Activated CD4-positive, alpha-beta T cell treated with anti-CD3 and anti-CD28 coated beads, Interleukin-2, amount 10 ng/mL, durations not matched to agents 7 days and 5 days (primary cell): Measurements from ENCODE around the gene CEMP1. TPM values are rescaled to one million over a fixed set of nuclear protein-coding genes. Genes with fewer than 3 reads are reported as not detected.
"Not testable (repeated sequence)": the region's sequence is repeated elsewhere in the genome, so short reads cannot be mapped to it uniquely, and the experiment has no call there.

ENCODE experiments used
- CTCF ChIA-PET: fragments of 350-600 bp; sonication (Branson Sonifier 250); formaldehyde crosslinking; loops from one replicate; lab custom pipeline; 2021; ENCODE audit warnings: antibody characterized with exemption; lab: Charles Lee
- POLR2A ChIA-PET: fragments of 350-600 bp; sonication (Branson Sonifier 250); formaldehyde crosslinking; loops from one replicate; lab custom pipeline; 2021; ENCODE audit warnings: antibody characterized with exemption; lab: Charles Lee
- DNase-seq: peaks from one replicate; pipeline ENCODE4 v3.0.0-alpha.2; 2020
- H3K27ac Mint-ChIP-seq: one replicate; pipeline ENCODE4 v1.8.0; 2021; ENCODE audit warnings: mild to moderate bottlenecking, moderate library complexity, mixed read lengths
- H3K27me3 Mint-ChIP-seq: one replicate; pipeline ENCODE4 v1.8.0; 2021; ENCODE audit warnings: mixed read lengths
- H3K36me3 Mint-ChIP-seq: one replicate; pipeline ENCODE4 v1.8.0; 2021; ENCODE audit warnings: low read depth, mixed read lengths
- H3K4me1 Mint-ChIP-seq: one replicate; pipeline ENCODE4 v1.8.0; 2021; ENCODE audit warnings: mixed read lengths
- H3K4me3 Mint-ChIP-seq: one replicate; pipeline ENCODE4 v1.8.0; 2021; ENCODE audit warnings: mild to moderate bottlenecking, moderate library complexity, mixed read lengths
- H3K9me3 Mint-ChIP-seq: one replicate; pipeline ENCODE4 v1.8.0; 2021; ENCODE audit warnings: mixed read lengths
- total RNA-seq, 2 experiments: library from RNA; stranded (reverse); gene quantifications; one replicate each; pipeline ENCODE4 v1.2.3, GENCODE V29; 2021

The CEMP1 gene
- total RNA-seq, 2 experiments from 2014 or later, result 0.17 TPM; not detected in 1

- not testable (repeated sequence) for H3K27me3 Mint-ChIP-seq, H3K36me3 Mint-ChIP-seq, DNase-seq, H3K9me3 Mint-ChIP-seq
- peak overlapping the region; percentile 90 for H3K4me3 Mint-ChIP-seq
- peak overlapping the region; percentile 99 for H3K27ac Mint-ChIP-seq
- POLR2A ChIA-PET, result interaction anchor here (0.6 to 1.5 kb wide), 2 partner anchors 13 to 178 kb away, joined by 3 to 7 read pairs; partner anchors contain the start of gene AMDHD2
- peaks cover 31% of the 10 kb centered on the region for H3K4me1 Mint-ChIP-seq
- CTCF ChIA-PET, result interaction anchor here (1.1 to 1.4 kb wide), 2 partner anchors 13 to 60 kb away, joined by 4 to 7 read pairs; partner anchors contain the start of gene AMDHD2
Observed at GRCh38 chr16:2533142-2533755, 2.0 kb upstream of the CEMP1 start.

DNA sequence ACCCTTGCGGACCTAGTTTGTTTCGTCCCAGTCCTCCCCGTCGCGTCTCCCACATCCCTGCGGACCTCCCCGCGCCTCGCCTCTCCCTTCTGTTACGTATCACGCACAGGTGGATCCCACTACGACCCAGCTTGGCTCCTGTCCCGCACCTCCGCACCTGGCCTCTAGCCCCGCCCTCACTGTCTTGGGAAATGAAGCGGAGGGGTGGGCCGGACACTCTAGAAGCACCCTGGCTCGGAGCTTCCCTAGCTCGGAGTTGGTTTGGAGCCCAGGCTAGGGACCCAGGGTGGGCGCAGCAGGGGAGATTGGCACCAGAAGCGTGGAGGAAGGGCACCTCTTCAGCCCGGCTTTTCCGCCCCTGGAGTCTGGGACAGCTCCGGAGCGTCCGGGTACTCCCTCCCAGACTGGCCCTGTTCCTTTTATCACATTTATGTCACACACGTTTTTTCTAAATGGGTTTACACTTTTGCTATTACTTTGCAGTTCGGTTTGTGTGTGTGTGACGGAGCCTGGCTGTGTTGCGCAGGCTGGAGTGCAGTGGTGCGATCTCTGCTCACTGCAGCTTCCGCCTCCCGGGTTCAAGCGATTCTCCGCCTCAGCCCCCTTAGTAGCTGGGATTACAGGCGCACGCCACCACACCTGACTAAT, 1.4 kb upstream of the CEMP1 start:
- peaks cover 31% of the 10 kb centered on the region for H3K4me1 Mint-ChIP-seq
- POLR2A ChIA-PET, result interaction anchor here (0.6 to 1.5 kb wide), 2 partner anchors 12 to 177 kb away, joined by 3 to 7 read pairs; partner anchors contain the start of gene AMDHD2
- no peaks in the 10 kb centered on the region for H3K9me3 Mint-ChIP-seq
- peak; percentile 61 for DNase-seq
- no peaks in the 10 kb centered on the region for H3K36me3 Mint-ChIP-seq
- peak overlapping the region; percentile 90 for H3K4me3 Mint-ChIP-seq
- CTCF ChIA-PET, result interaction anchor here (1.1 to 1.4 kb wide), 2 partner anchors 12 to 60 kb away, joined by 4 to 7 read pairs; partner anchors contain the start of gene AMDHD2
- H3K27me3 Mint-ChIP-seq, result no peaks in the 10 kb centered on the region
- peak overlapping the region; percentile 99 for H3K27ac Mint-ChIP-seq

DNA sequence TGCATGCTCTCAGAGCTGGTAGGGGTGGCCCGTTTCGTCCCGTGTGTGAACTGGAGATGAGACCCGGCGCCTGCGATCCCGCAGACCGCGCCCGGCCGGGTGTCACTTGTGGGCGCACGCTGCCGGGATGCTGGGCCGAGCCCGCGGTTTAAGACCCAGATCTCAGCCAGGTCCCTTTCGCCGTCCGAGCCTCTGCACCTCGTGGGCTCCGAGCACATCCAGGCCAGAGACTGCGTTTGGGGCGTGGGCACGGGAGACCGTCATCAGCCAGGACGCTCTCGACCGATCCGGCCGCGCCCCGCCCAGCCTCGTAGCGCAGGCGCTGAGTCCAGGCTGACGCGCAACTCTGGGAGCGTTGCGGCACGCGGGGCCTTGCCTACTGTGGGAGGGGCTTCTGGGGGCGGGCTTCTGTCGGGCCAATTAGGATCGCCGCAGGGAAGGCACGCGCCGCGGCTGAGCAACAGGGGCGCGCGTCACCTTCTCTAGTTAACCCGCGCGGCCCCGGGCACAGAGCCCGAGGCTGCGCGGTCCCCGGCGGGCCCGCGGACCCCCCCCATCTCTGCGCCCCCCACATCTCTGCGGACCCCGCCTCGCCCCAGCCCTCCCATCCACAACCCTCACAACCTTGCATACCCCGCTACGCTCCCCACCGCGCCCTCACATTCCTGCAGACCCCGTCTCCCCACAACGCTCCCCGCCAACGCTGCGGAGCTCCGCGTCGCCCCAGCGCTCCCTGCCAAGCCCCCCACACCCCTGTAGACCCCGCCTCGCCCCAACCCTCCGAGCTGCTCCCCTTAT, 687 bp upstream of the CEMP1 start:
- Mint-ChIP-seq H3K27me3 (no peaks in the 10 kb centered on the region), H3K36me3 (no peaks in the 10 kb centered on the region), H3K27ac (peak overlapping the region; percentile 99), H3K4me1 (peaks cover 27% of the 10 kb centered on the region), H3K9me3 (no peaks in the 10 kb centered on the region), H3K4me3 (peak overlapping the region; percentile 90)
- ChIA-PET CTCF (interaction anchor here (1.4 kb wide), 1 partner anchor 12 kb away, joined by 7 read pairs; the partner anchor contains the start of gene AMDHD2), POLR2A (interaction anchor here (1.5 kb wide), 1 partner anchor 11 kb away, joined by 7 read pairs; the partner anchor contains the start of gene AMDHD2)
- DNase-seq, result peak; percentile 98

DNA sequence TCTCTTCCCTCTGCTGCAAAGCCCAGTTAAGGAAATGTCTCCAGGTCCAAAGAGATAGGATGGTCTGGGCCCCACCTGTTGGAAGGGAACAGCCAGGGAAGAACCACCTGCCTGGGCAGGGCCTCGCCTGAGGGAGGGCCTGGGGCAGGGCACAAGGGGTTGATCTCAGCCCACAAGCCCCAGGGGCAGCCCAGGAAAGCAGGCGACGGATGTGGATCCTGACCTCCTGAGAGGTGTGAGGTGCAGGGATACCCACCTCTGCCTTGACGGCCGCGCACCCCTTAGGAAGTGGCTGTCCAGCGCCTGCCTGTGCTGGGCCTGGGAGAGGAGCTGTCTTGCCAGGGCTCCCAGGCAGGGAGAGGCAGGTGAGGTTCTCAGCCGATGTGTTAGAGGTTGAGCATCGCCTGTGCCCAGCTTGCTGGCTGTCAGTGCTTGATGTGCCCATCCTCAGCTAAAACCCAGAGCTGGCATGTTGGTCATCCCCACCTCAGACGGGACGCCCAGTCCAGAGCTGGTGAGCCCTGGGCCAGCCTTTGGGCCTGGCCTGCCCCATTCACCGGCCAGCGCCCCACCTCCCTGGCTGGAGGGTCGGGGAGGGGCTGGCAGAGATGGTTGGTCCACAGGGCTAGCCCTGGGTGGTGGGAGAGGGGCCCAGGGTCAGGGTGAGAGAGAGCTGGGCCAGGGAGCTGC, 434 bp downstream of the CEMP1 start:
- ChIA-PET POLR2A (interaction anchor here (0.9 kb wide), 1 partner anchor 10 kb away, joined by 4 read pairs; the partner anchor contains the start of gene AMDHD2), CTCF (interaction anchor here (0.8 kb wide), 1 partner anchor 12 kb away, joined by 3 read pairs; no protein-coding TSS in a partner anchor)
- Mint-ChIP-seq H3K36me3 (no peaks in the 10 kb centered on the region), H3K9me3 (no peaks in the 10 kb centered on the region), H3K27me3 (no peaks in the 10 kb centered on the region), H3K4me3 (peak overlapping the region; percentile 90), H3K27ac (peak overlapping the region; percentile 99), H3K4me1 (peaks cover 23% of the 10 kb centered on the region)
- no peak for DNase-seq

DNA sequence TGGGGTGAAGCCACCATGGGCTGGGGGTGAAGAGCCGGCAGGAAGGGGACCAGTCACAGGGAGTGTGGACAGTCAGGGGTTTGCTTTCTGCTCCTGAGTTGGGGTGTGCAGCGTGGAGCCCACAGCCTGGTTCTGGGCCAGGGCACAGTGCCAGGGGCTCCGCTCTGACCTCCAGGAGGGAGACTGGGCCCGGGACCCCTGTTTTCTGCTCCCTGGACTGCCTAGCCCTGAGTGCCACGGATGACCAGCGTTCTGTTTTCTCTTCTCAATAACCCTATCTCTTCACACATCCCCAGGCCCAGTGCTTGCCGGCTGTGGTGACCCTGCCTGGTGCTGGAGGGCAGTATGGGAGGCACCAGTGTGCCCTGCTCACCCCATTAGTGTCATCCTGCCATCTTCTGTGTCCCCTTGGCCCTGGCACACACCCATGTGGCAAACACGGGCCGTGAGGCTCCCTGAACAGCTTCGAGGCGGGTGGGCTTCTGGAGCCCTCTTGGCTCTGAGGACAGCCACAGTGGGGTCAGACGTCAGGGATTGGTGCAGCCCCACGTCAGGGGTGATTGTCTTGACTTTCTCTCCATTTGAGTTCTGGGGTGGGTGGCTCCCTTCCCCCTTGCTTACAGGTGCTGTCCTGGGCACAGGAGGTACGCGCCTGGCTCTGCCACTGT, 1.1 kb downstream of the CEMP1 start:
- POLR2A ChIA-PET, result interaction anchor here (0.9 kb wide), 1 partner anchor 10 kb away, joined by 4 read pairs; the partner anchor contains the start of gene AMDHD2
- peak overlapping the region; percentile 70 for H3K27ac Mint-ChIP-seq
- H3K27me3 Mint-ChIP-seq, result no peaks in the 10 kb centered on the region
- H3K36me3 Mint-ChIP-seq, result no peaks in the 10 kb centered on the region
- CTCF ChIA-PET, result interaction anchor here (1.7 kb wide), 1 partner anchor 10 kb away, joined by 3 read pairs; the partner anchor contains the start of gene AMDHD2
- H3K4me1 Mint-ChIP-seq, result peaks cover 23% of the 10 kb centered on the region
- no peak for DNase-seq
- H3K9me3 Mint-ChIP-seq, result no peaks in the 10 kb centered on the region
- H3K4me3 Mint-ChIP-seq, result no peak overlapping the region

DNA sequence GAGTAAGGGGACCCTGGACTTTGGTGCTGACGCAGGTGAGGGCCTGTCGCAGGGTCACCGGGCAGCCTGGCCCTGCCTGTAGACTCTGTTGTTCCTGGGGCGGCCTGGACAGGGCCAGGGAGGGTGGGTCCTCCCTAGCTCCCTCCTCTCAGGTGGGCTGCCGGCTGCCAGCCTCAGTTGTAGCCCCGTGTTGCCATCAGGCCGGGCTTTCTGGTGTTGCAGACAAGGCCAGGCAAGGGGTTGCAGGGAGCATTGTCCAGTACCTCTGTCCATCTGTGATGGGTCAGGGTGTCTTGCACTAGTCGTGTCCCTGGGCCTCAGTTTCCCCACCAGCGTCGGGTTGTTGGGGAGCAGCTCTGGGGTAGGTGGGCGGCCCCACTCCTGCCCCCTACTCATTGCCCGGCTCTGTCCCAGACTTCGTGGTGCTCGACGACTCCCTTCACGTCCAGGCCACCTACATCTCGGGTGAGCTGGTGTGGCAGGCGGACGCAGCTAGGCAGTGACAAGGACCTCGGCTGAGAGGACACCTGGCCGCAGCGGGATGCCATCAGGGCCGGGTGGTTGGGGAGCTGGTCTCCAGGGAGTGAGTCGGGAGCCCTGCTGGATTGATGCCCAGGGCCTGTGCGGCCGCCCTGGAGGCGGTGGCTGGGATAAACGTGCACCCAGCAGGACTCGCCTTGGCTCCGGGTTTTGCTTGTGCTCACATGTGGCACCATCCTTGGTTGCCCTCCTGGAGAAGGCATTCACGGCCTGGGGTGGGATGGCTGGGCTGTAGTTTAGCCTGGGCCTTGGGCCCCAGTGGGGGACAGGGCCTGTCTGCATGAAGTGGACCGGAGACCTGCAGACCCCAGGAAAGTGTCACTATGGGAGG, 1.9 kb downstream of the CEMP1 start:
- no peak overlapping the region for H3K27ac Mint-ChIP-seq
- H3K36me3 Mint-ChIP-seq, result peaks cover 6% of the 10 kb centered on the region
- H3K4me1 Mint-ChIP-seq, result peaks cover 24% of the 10 kb centered on the region
- no peaks in the 10 kb centered on the region for H3K27me3 Mint-ChIP-seq
- no peak overlapping the region for H3K4me3 Mint-ChIP-seq
- no peaks in the 10 kb centered on the region for H3K9me3 Mint-ChIP-seq
- DNase-seq, result no peak
- ChIA-PET POLR2A (no interaction called here), CTCF (interaction anchor here (1.6 to 1.7 kb wide), 2 partner anchors 9 to 13 kb away, joined by 3 to 4 read pairs; partner anchors contain the start of gene AMDHD2)

DNA sequence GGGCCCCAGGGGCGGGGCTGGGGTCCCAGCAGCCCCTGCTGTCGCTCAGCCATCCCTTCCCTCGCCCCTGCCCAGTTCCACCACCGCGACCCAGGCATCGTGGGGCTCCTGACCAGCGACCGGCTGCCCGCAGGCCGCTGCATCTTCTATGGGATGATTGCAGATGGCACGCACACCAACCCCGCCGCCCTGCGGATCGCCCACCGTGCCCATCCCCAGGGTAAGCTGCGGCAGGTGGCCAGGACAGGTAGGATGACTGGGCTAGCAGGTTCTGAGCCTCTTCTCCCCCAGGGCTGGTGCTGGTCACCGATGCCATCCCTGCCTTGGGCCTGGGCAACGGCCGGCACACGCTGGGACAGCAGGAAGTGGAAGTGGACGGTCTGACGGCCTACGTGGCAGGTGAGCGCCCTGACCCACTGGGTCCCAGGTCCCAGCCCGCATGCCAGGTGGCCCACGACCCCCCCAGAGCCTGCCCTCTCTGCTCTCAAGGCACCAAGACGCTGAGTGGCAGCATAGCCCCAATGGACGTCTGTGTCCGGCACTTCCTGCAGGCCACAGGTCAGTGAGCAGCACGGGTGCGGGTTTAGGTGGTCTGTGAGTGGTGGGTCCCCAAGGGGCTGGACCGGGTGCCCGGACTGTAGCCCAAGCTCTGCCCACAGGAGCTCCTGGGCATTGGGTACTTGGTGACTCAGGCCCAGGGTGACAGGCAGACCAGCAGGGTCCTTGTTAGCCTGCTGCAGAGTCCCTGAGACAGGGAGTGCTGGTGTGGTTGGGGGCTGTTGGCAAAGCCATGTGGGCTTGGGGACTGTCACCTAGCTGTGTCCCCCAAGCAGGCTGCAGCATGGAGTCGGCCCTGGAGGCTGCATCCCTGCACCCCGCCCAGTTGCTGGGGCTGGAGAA, 2.8 kb downstream of the CEMP1 start:
- peaks cover 12% of the 10 kb centered on the region for H3K36me3 Mint-ChIP-seq
- DNase-seq, result no peak
- H3K27me3 Mint-ChIP-seq, result no peaks in the 10 kb centered on the region
- H3K4me1 Mint-ChIP-seq, result peaks cover 20% of the 10 kb centered on the region
- no peaks in the 10 kb centered on the region for H3K9me3 Mint-ChIP-seq
- H3K27ac Mint-ChIP-seq, result no peak overlapping the region
- CTCF ChIA-PET, result interaction anchor here (1.6 to 1.7 kb wide), 2 partner anchors 8 to 13 kb away, joined by 3 to 4 read pairs; partner anchors contain the start of gene AMDHD2
- POLR2A ChIA-PET, result no interaction called here
- no peak overlapping the region for H3K4me3 Mint-ChIP-seq

GRCh38 chr16:2527784-2528100, 3.5 kb downstream of the CEMP1 start:
- CTCF ChIA-PET, result no interaction called here
- H3K27ac Mint-ChIP-seq, result no peak overlapping the region
- peaks cover 15% of the 10 kb centered on the region for H3K36me3 Mint-ChIP-seq
- DNase-seq, result no peak
- H3K4me1 Mint-ChIP-seq, result peaks cover 17% of the 10 kb centered on the region
- H3K4me3 Mint-ChIP-seq, result no peak overlapping the region
- H3K9me3 Mint-ChIP-seq, result no peaks in the 10 kb centered on the region
- POLR2A ChIA-PET, result no interaction called here
- no peaks in the 10 kb centered on the region for H3K27me3 Mint-ChIP-seq

DNA sequence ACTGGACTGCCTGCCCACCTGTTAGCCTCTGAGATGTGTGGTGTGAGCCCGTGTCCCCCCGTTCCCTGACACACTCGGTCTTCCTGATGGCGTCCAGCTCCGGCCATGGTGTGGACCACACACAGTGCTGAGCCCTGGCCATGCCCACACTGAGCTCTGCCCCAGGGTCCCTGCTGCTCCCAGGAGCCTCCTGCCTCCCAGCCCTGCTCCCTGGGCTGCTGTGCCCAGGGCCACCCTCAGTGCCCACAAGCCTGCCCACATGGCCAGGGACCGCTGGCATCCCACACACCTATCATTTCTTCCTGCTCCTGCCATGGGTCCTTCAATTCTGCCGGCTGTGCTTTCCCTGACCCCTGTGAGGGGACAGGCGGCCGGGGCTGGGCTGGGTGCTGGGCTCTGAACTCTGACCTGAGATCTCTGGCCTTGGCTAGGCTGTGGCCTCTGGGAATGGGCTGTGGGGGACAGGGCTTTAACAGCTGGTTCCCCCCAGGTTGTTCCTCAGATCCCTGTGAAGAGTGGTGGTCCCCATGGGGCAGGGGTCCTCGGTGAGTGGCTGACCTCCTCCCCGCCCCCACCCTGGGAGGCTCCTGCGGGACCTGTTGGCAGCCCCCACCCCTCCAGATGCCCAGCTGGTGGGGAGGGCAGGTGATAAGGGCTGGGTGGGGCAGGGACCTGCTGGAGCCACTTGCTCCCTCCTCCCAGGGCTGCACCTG, 4.0 kb downstream of the CEMP1 start:
- DNase-seq, result no peak
- Mint-ChIP-seq H3K4me3 (no peak overlapping the region), H3K27me3 (no peaks in the 10 kb centered on the region), H3K36me3 (peaks cover 15% of the 10 kb centered on the region), H3K4me1 (peaks cover 14% of the 10 kb centered on the region), H3K9me3 (no peaks in the 10 kb centered on the region), H3K27ac (no peak overlapping the region)
- POLR2A ChIA-PET, result no interaction called here
- CTCF ChIA-PET, result no interaction called here

- DNase-seq, result no peak
- H3K9me3 Mint-ChIP-seq, result no peaks in the 10 kb centered on the region
- ChIA-PET POLR2A (no interaction called here), CTCF (no interaction called here)
- H3K27me3 Mint-ChIP-seq, result no peaks in the 10 kb centered on the region
- no peak overlapping the region for H3K27ac Mint-ChIP-seq
- no peak overlapping the region for H3K4me3 Mint-ChIP-seq
- H3K36me3 Mint-ChIP-seq, result peaks cover 17% of the 10 kb centered on the region
- H3K4me1 Mint-ChIP-seq, result peaks cover 13% of the 10 kb centered on the region
Observed at GRCh38 chr16:2526135-2526534, 5.1 kb downstream of the CEMP1 start.
